ENCODE data around the gene ADCK2. TPM values are rescaled to one million over a fixed set of nuclear protein-coding genes. Genes with fewer than 3 reads are reported as not detected.
A peak's percentile ranks its signal among the peaks of the same experiment; 100 is the strongest.
"Not testable (repeated sequence)": the region's sequence is repeated elsewhere in the genome, so short reads cannot be mapped to it uniquely, and the experiment has no call there.

ADCK2 gene, protein sequence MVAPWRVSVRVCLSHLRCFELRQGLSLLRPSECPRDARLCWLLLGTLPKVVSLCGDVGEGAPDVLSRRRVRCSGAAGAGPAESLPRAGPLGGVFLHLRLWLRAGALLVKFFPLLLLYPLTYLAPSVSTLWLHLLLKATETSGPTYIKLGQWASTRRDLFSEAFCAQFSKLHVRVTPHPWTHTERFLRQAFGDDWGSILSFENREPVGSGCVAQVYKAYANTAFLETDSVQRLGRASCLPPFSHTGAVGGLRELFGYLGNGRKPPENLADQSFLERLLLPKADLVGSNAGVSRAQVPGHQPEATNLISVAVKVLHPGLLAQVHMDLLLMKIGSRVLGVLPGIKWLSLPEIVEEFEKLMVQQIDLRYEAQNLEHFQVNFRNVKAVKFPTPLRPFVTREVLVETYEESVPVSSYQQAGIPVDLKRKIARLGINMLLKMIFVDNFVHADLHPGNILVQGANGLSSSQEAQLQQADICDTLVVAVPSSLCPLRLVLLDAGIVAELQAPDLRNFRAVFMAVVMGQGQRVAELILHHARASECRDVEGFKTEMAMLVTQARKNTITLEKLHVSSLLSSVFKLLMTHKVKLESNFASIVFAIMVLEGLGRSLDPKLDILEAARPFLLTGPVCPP
- 13.9 TPM for total RNA-seq

DNA sequence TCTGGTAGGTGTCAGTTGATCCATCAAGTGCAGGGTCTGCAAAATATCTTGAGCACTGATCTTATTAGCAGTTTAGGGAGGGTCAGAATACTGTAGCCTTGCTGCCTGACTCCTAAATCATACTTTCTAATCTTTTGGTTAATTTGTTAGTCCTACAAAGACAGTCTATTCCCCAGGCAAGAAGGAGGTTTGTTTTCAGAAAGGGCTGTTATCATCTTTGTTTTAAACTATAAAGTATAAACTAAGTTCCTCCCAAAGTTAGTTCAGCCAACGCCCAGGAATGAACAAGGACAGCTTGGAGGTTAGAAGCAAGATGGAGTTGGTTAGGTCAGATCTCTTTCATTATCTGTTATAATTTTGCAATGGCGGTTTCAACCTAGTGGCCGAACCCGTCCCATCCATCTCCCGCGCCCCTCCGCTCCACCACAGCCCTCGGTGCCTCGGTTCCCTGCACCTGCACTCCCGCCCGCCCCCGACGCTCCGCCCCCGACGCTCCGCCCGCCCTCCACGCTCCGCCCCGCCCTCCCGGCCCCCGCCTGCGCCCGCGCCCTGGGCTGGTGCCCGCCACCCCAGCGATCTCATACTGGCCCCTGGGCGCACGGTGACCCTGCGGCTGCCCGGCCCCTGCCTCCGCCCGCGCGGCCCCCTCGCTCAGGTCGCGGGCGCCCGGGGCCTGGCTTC is at the start of gene ADCK2:
Gene ADCK2 (plus strand): TSS at position 564 of the 681 bp plus-strand sequence. CDS start 386 bp downstream, outside the sequence.
- ATAC-seq (peak; percentile 49), DNase-seq (ENCODE audit: low spot score) (peak; percentile 69)
- intact Hi-C loops (cut with DNase I): no loop called here

DNA sequence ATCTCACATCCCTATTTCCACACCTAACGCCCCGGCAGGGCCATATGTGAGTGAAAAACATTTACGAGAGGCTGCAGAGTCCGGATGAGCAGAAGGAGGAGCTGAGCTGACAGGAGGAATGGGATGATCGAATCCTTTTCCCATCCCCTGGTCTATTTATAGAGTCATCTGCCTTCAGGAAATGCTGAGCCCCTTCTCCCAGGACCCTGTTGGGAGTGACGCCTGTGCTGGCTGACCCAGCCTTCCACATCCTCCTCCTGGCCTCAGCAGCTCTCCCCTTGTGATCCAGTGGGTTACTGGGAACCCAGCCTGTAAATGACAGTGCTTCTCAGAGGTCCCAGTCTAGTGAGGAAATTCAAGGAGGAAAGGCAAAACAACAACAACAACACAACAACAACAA is 48.8 kb upstream of the ADCK2 start:
- DNase-seq (ENCODE audit: low spot score) (no peak), ATAC-seq (peak; percentile 44)
- intact Hi-C loops (cut with DNase I): no loop called here

DNA sequence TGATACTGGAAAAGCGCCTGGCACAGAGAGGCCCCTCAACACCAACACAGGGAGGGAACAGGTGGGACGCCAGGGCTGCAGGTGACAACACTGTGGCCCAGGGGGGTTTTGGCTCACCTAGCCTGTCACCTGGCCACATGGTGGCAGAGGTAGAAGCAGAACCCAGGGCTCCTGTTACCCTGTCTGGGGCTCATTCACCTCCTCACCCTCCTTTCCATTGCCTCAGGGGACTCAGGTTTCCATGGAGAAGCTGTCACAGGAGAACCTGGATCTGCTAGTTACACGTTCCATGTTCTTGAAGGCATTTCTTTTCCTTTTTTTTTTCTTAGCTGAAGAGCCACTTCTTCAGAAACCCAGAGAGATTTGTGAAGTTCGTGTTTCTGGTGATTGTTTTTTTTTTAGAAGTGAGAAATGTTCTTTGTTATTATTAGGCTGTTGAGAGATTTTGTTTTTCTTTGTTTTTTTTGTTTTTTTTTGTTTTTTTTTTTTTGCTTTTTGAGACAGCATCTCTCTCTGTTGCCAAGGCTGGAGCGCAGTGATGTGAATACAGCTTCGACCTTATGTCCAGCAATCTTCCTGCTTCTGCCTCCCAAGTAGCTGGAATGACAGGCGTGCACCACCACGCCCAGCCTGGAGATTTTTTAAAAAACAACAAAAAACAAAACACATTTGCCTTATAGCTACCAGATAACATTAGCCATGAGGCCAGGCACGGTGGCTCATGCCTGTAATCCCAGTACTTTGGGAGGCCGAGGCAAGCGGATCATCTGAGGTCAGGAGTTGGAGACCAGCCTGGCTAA is 48.2 kb upstream of the ADCK2 start:
- ATAC-seq (peak; percentile 2), DNase-seq (ENCODE audit: low spot score) (no peak)
- intact Hi-C loops (cut with DNase I): no loop called here

DNA sequence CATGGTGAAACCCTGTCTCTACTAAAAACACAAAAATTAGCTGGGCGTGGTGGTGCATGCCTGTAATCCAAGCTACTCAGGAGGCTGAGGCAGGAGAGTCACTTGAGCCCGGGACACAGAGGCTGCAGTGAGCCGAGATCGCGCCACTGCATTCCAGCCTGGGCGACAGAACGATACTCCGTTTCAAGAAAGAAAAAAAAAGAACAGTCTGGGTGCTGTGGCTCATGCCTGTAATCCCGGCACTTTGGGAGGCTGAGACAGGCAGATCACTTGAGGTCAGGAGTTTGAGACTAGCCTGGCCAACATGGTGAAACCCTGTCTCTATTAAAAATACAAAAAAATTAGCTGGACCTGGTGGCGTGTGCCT is 47.6 kb upstream of the ADCK2 start:
- ATAC-seq; DNase-seq (ENCODE audit: low spot score); intact Hi-C loops (cut with DNase I): not testable (repeated sequence)

DNA sequence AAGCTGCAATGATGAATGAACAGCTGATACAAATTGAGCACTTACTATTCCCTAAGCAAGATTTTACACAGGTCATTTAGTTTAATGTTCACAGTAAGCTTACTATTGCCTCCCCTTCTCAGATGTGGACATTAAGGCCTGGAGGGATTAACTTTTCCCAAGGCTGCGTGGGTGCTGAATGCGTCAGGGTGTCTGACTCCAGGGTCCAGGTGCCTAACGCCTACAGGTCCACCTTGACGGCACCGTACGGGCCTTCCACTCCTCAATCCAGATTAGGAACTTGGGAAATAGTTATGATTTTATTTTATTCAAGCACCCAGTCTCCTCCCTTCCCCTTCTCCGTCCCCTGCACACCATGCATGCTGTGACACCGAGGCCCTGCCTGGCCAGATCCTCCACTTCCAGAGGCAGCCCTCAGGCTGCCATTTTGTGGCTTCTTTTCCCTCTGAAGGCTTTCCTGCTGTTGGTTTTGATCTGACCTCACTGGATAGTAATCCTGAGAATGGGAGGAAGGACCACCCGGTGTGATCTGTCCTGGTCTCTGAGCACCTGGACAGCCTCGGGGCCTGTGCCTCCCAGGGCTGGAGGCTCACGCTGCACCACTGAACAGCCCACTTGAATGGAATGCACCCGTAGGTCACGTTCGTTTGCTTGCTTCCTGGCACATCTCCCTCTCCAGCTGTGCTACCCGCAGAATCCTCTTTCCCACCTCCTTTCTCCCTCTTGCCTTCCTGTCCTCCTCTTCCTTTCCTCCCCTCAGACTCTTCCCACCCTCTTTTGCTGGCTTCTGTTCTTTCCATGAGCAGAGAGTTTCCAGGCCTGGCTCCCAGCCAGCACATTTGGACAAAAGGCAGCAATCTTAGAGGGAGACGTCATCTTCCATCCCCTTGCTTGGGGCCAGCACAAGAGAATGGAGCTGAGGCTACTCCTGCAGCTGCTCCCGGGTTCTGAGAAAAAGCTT is 46.6 kb upstream of the ADCK2 start:
- DNase-seq (ENCODE audit: low spot score) (peak; percentile 97), ATAC-seq (peak; percentile 92)
- intact Hi-C loops (cut with DNase I): no loop called here

DNA sequence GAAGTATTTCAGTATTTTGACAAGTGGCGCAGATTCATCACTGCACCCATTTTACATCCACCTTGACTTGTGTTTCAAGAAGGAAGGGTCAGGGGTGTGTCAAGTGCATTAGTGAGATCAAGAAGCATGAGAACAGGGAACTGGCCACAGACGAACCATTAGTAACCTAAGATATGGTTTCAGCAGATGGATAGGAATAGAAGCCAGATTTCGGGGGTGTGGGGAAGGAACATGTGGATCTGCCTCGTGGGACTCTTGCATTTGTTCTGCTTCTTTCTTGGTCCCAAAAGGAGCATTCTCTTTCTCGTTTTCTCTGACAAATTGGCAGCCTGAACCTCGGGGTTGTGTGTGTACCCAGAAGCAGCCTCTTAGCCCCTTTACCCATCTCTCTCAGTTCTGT is 41.7 kb upstream of the ADCK2 start:
- no peak for ATAC-seq
- DNase-seq (ENCODE audit: low spot score): no peak
- intact Hi-C loops (cut with DNase I): no loop called here

DNA sequence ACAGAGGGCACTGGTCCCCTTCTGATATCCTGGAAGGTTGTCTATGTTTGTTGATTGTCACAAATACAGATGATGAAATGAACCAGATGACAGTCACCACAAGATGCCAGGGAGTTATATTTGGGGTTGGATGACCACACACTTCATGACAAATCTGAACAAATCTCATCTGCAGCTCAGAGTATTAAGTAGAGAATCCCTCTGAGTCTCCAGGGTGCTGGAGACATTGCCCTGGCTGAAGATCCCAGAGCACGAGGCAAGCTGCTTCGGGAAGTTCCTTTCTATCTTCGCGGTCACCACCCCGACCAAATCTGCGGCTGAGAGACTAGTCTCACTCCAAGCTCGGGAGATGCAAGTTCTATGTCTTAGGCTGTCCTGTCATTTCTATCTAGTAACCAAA is 41.1 kb upstream of the ADCK2 start:
- intact Hi-C loops (cut with DNase I): no loop called here
- DNase-seq (ENCODE audit: low spot score): no peak
- ATAC-seq: peak; percentile 23

DNA sequence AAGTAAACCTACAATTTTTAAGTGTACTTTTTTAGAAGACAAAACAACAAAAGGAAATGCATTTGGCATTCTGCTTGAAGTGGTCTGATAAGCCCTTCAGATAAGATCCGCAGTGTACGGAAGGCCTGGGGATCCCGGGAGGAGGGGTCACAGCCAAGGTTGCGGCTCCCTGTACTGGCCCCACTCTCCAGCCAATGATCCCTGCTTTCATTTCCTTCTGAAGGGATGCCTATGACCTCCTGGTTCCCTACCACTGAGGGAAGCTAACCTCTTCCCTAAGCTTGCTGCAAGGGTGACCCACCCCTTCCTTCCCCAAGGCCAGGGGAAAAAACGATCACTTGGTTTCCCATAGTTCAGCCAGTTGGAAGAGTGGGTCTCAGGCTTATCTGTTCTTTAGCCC is 37.4 kb upstream of the ADCK2 start:
- DNase-seq (ENCODE audit: low spot score): no peak
- intact Hi-C loops (cut with DNase I): no loop called here
- no peak for ATAC-seq

DNA sequence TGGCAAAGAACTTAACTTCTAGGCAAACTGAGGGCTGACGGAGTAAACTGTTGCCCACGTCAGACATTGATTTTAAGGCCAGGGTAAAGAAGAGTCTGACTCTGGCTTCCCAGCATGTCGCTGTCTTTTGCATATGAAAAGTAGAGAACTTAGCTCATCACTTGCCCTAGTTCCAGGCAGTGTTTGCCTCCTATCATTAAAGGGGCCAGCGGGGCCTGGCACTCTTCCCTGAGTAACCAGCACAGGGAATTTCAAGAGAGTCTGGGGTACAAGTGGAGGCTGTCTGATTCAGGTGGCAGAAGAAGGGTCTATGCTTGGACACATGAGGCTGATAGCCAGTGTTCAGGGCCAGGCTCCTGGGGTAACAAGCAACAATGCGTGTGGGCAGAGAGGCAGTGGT is 36.9 kb upstream of the ADCK2 start:
- ATAC-seq (no peak), DNase-seq (ENCODE audit: low spot score) (no peak)
- intact Hi-C loops (cut with DNase I): no loop called here

DNA sequence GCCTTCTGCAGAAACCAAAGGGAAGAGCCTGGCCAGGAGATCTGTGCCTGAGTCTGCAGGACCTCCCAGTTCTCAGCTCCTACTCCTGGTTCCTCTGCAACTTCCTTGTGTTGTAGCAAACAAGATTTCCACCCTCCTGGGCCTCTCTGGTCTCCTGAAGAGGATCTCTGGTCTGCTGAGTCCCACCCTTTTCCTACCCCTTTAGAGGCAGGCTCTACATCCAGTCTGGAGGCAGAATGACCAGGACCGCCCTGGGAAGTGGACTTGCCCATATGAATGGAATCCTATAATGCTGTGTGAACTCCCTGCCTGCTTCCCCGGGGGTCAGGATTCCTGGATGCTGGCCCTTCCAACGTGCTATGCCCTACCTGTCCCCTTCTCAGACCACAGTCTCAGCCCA is 35.3 kb upstream of the ADCK2 start:
- no peak for ATAC-seq
- DNase-seq (ENCODE audit: low spot score): no peak
- intact Hi-C loops (cut with DNase I): no loop called here

DNA sequence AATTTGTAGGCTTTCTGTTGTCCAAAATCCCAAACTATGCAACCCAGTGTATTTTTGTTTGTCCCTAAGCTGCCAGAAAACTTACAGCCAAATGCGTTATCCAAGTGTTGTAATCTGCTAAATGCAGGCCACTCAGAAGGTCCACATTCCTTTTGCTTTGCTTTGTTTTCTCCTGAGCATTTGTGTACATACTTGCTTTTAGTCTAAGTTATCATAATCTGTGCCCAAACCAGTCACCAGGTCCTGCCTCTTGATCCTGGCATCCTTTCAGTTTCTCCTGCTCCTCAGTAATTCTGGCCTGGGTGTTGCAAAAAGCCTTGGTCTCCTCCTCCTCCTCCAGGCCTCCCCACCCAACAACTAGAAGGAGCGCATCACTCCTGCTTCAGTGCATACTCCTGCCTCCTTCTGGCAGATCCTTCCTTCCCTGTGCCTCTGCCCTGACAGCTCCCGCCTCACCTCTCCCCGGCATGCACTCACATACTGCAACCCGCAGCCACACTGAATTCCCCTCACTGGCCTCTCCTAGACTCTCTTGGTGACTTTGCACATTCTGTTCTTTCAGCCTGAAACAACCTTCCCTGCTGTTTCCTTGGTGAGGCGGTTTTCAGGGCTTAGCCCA is 34.5 kb upstream of the ADCK2 start:
- intact Hi-C loops (cut with DNase I): no loop called here
- DNase-seq (ENCODE audit: low spot score) (no peak), ATAC-seq (peak; percentile 66)

DNA sequence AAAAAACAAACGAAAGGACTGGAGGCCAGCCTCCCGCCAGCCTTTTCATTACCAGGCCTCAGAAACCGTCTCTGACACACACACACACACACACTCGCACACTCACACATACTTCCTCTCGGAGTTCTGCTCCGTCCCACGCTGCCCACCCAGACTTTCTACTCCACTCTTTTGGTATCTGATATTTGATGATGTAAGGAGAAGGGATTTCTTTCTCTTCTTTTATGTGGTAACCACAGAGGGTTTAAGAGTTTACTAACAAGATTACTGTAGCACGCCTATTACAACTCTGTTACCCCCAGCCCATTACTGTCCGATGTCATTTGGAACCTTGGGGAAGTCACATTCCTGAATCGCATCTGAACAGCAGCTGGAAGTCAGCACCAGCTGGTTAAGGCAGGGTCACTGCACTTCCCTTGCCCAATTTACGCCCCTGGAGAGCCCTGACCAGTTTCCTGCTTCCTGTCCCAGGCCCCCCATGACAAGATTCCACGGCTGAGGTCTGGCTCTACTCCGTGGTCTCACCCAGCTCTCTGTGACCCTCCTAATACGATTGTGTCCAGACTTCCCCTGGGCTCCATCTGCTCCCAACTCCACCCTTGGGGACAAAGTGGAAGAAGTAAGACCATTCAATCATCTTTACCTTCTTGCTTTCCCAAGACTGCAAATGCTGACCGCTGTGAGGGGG is 33.2 kb upstream of the ADCK2 start:
- intact Hi-C loops (cut with DNase I): loop anchor here (5.0 kb wide), 1 partner anchor 517 kb away; no protein-coding TSS in a partner anchor

DNA sequence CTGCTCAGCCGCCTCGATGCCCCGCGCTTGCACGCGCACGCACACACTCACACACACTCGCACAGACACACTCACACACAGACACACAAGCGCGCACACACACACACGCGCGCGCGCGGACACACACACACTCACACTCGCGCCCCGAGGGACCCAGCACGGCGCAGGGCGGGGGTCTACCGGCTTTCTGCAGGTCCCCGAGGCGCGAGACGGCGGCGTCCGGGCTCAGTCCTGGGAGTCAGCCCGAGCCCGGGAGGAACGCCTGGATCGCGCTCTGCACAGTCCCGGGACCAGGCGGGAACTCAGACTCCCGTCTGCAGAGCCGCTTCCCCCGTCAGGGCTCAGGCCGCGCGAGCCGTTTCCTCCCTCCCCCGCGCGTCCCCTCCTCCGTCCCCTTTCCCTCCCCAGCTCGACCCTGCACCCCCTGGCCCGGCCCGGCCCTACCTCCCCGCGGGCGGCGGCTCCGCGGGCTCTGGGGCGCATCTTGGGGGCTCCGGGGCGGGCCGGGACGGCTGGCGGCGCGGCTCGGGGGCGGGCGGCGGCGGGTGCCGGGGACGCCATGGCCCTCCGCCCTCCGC is 32.6 kb upstream of the ADCK2 start:
- peak; percentile 35 for ATAC-seq
- intact Hi-C loops (cut with DNase I): loop anchor here (5.0 kb wide), 1 partner anchor 518 kb away; no protein-coding TSS in a partner anchor
- DNase-seq (ENCODE audit: low spot score): peak; percentile 71

More for the DNA sequence above, 33.2 kb upstream of the ADCK2 start:
- peak; percentile 53 for ATAC-seq
- DNase-seq (ENCODE audit: low spot score): peak; percentile 72

DNA sequence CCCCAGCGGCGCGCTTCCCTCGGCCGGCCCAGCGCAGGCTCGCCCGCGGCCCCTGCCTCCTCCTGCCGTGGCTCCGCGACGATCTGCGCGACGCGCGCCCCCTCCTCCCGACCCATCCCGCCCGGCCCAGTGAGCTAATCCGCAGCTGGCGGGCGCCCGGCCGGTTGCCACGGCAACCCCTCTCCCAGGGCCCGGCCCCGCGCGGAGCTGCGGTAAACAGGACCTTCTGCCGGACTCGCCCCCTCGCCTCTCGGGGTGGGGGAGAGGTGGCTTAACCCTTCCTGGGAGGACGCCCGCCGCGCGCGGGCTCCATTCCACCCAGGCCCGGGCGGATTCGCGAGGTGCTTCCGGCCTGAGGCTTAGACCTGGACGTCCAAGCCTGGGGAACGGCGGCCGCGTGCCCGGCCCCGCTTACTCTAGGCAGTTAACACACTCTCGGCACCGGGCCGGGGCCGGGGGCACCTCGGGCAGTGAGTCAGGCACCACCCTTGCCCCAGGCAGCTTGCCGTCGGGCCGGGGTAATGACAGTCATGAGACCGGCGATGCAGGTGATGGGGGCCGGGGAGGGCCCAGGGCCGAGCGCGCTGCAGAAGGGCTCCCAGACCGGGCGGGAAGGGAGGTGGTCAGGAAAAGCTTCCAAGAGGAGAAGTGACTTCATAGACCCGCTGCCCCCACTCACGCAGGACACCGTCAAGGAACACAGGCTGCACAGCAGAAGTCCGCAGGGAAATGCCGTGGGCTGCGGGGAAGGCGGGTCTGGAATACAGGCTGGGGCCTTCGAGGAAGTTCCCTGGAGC is 31.8 kb upstream of the ADCK2 start, which contains the start of gene DENND2A:
Gene DENND2A (minus strand): TSS at position 87 of the 797 bp plus-strand sequence. CDS start 38,416 bp downstream, outside the sequence.
- intact Hi-C loops (cut with DNase I): loop anchor here (5.0 kb wide), 1 partner anchor 519 kb away; no protein-coding TSS in a partner anchor
- DNase-seq (ENCODE audit: low spot score) (peak; percentile 84), ATAC-seq (peak; percentile 69)

DNA sequence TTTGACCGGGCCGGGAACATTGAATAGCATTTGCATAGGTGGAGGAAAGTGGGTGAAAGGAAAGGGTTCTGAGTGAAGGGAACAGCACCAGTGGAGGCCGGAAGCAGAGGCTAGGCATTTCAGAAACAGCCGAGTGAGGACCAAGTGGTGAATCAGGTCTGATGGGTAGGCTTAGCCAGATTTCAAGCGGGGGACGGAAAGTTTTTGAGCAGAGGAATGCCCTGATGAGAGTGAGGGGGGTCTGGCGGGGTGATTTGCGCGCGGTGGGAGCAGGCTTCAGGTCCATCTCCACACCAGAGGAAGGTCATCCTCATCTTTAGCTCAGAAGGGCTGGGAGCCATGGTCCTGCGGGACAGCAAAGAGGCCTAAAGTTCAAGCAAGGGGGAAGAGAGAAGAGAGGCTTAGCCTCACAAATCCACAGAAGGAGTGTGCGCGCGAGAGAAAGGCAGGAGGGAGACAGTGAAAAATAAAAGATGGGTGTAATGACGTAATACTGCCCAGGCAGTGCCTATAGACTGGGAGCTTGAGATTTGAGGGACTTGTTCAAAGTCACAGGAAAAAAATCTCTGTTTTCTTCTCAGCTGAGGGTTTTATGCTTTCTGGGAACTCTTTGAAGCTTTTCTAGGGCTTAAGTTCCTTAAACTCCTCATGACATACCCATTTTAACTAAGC is 31.1 kb upstream of the ADCK2 start:
- no peak for DNase-seq (ENCODE audit: low spot score)
- no peak for ATAC-seq
- intact Hi-C loops (cut with DNase I): loop anchor here (5.0 kb wide), 1 partner anchor 519 kb away; no protein-coding TSS in a partner anchor

Data from sciatic nerve (tissue), 2 donors.